Testis (tissue), 3 donors: Measurements from ENCODE around the gene COX7A2L. TPM values are rescaled to one million over a fixed set of nuclear protein-coding genes. Genes with fewer than 3 reads are reported as not detected.

Experiments
- DNase-seq: peaks from one replicate; pipeline ENCODE4 v3.0.0-alpha.2; 2019
- H3K27ac ChIP-seq, 2 donors: fragments of 200-600 bp; sonication (generic); one replicate each; pipeline ENCODE4 v1.5.1; 2019
- H3K27me3 ChIP-seq: fragments of 200-600 bp; sonication (generic); one replicate; pipeline ENCODE4 v1.5.1; 2019
- H3K36me3 ChIP-seq: fragments of 200-600 bp; sonication (generic); one replicate; pipeline ENCODE4 v1.5.1; 2017; ENCODE audit warnings: low read depth; ENCODE audit errors: missing control alignments
- H3K4me1 ChIP-seq: fragments of 200-600 bp; sonication (generic); one replicate; pipeline ENCODE4 v1.5.1; 2019
- H3K4me3 ChIP-seq, 2 donors: fragments of 200-600 bp; sonication (generic); one replicate each; pipeline ENCODE4 v1.5.1; 2017 to 2019
- H3K9me3 ChIP-seq: fragments of 200-600 bp; sonication (generic); one replicate; pipeline ENCODE4 v1.5.1; 2017
- CTCF ChIP-seq, 3 experiments: fragments of 450-650 bp in 2 of 3; fragments of 200-600 bp in 1 of 3; sonication (generic) in 1 of 3; IDR thresholded peaks; one replicate each; pipeline ENCODE4 v1.5.1; 2016 to 2019; ENCODE audit warnings: antibody characterized with exemption in 3 of 3, mild to moderate bottlenecking in 2 of 3, moderate library complexity in 1 of 3
- POLR2A ChIP-seq: fragments of 450-650 bp; IDR thresholded peaks from one replicate; pipeline ENCODE4 v1.6.1; 2017; ENCODE audit warnings: antibody characterized with exemption, mild to moderate bottlenecking, moderate library complexity
- WGBS, 2 donors: methylation state at CpG; one replicate each; pipeline ENCODE4 v1.1.5; 2018; 5-methylcytosine and 5-hydroxymethylcytosine counted together
- intact Hi-C: fragments of 100-400 bp; cut with DNase I; formaldehyde crosslinking; loops from one replicate; pipeline ENCODE4 v1.15.1; 2023; ENCODE audit warnings: low total_unique reads
- polyA plus RNA-seq: library from polyadenylated mRNA; stranded (reverse); fragments of 350-450 nt; fragmentation: Illumina TruSeq; extraction: RNeasy Lipid Tissue Mini Kit (QIAGEN cat#74804); gene quantifications from one replicate; pipeline ENCODE4 v1.2.3, GENCODE V29; 2014; ENCODE audit warnings: low read depth, low replicate concordance; ENCODE audit not compliant: insufficient read depth
- total RNA-seq, 2 donors: library from RNA; depleted of rRNA; stranded (reverse); fragments of >200 nt; gene quantifications; one replicate each; pipeline ENCODE4 v1.2.3, GENCODE V29; 2016

The COX7A2L gene
- total and polyA plus RNA-seq, 3 donors from 2014 or later = 134 to 143 (median 142) TPM

- Histone ChIP-seq H3K36me3 (no peaks in the 10 kb centered on the region), H3K27me3 (no peaks in the 10 kb centered on the region), H3K27ac (no peak overlapping the region), H3K4me1 (peaks cover 10% of the 10 kb centered on the region), H3K9me3 (no peaks in the 10 kb centered on the region), H3K4me3 (no peak overlapping the region)
- TF ChIP-seq POLR2A (no peak), CTCF (IDR thresholded peaks at IDR 0.05) (no peak)
- 93 to 95% methylated on average over 4 of the region's 4 CpGs for WGBS, 2 donors
- intact Hi-C loops = no loop called here
- no peak for DNase-seq
Observed at GRCh38 chr2:42333579-42333978, 27.4 kb downstream of the COX7A2L start.

DNA sequence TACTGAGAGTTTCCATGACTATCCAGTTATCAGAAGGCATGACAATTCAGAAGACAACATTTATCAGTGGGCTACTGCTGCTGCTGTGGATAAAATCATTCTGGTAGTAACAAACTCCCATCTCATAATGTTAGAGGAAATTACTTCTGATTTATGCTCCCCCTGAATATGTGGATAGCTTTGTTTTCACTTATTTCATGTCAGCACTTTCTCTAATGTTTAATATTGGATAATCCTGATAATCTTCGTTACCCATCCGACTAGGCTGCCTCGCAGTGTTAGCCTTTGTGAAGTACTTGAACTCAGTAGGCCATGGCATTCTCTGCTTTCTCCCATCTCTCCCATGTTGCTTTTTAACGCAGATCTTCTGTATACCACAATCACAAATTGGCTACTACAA is 28.4 kb downstream of the COX7A2L start:
- H3K27me3 ChIP-seq = no peaks in the 10 kb centered on the region
- TF ChIP-seq CTCF (IDR thresholded peaks at IDR 0.05) (no peak), POLR2A (no peak)
- H3K4me3 ChIP-seq = no peak overlapping the region
- no peaks in the 10 kb centered on the region for H3K36me3 ChIP-seq
- H3K4me1 ChIP-seq = peaks cover 10% of the 10 kb centered on the region
- intact Hi-C loops = no loop called here
- H3K27ac ChIP-seq = no peak overlapping the region
- H3K9me3 ChIP-seq = no peaks in the 10 kb centered on the region
- WGBS, 2 donors = 94 to 95% methylated on average over 4 of the region's 4 CpGs
- no peak for DNase-seq

GRCh38 chr2:42331569-42332284 is 29.3 kb downstream of the COX7A2L start:
- Histone ChIP-seq H3K4me1 (peaks cover 10% of the 10 kb centered on the region), H3K9me3 (no peaks in the 10 kb centered on the region), H3K36me3 (no peaks in the 10 kb centered on the region), H3K27me3 (no peaks in the 10 kb centered on the region), H3K27ac (no peak overlapping the region), H3K4me3 (no peak overlapping the region)
- DNase-seq = no peak
- intact Hi-C loops = no loop called here
- 79 to 81% methylated on average over 9 of the region's 9 CpGs for WGBS, 2 donors
- TF ChIP-seq CTCF (IDR thresholded peaks at IDR 0.05) = no peak
- no peak for TF ChIP-seq POLR2A

DNA sequence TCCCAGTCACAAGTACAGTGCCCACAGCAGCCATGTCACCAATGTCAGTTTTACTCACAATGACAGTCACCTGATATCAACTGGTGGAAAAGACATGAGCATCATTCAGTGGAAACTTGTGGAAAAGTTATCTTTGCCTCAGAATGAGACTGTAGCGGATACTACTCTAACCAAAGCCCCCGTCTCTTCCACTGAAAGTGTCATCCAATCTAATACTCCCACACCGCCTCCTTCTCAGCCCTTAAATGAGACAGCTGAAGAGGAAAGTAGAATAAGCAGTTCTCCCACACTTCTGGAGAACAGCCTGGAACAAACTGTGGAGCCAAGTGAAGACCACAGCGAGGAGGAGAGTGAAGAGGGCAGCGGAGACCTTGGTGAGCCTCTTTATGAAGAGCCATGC is 31.3 kb downstream of the COX7A2L start:
- no peak for DNase-seq
- 59 to 70% methylated on average over 4 to 5 of the region's 5 CpGs for WGBS, 2 donors
- H3K4me1 ChIP-seq = peaks cover 10% of the 10 kb centered on the region
- H3K4me3 ChIP-seq = no peak overlapping the region
- peak overlapping the region; percentile 59 to 82 for H3K27ac ChIP-seq
- no peaks in the 10 kb centered on the region for H3K36me3 ChIP-seq
- no peaks in the 10 kb centered on the region for H3K9me3 ChIP-seq
- no peak for TF ChIP-seq CTCF (IDR thresholded peaks at IDR 0.05)
- TF ChIP-seq POLR2A = no peak
- H3K27me3 ChIP-seq = no peaks in the 10 kb centered on the region
- intact Hi-C loops = no loop called here

- no peaks in the 10 kb centered on the region for H3K36me3 ChIP-seq
- intact Hi-C loops = no loop called here
- no peak overlapping the region for H3K27ac ChIP-seq
Observed at GRCh38 chr2:42328923-42329322, 32.1 kb downstream of the COX7A2L start.

More at GRCh38 chr2:42328923-42329322, 32.1 kb downstream of the COX7A2L start:
- Histone ChIP-seq H3K27me3 (no peaks in the 10 kb centered on the region), H3K4me1 (peaks cover 10% of the 10 kb centered on the region), H3K4me3 (no peak overlapping the region), H3K9me3 (no peaks in the 10 kb centered on the region)
- DNase-seq = no peak
- WGBS, 2 donors = 90 to 91% methylated on average over 6 of the region's 6 CpGs
- TF ChIP-seq CTCF (IDR thresholded peaks at IDR 0.05) (no peak), POLR2A (no peak)
